Sigmoid colon (tissue), 7 donors: ENCODE measurements around the gene YEATS2. TPM values are rescaled to one million over a fixed set of nuclear protein-coding genes. Genes with fewer than 3 reads are reported as not detected.

ENCODE experiments used
- DNase-seq: peaks from one replicate; pipeline ENCODE4 v3.0.0-alpha.2; 2019
- H3K27ac ChIP-seq, 4 donors: fragments of 200-600 bp; sonication (generic); one replicate each; pipeline ENCODE4 v1.5.1; 2016 to 2019; ENCODE audit warnings: mild to moderate bottlenecking in 1 of 4
- H3K27me3 ChIP-seq, 3 donors: fragments of 200-600 bp; sonication (generic); one replicate each; pipeline ENCODE4 v1.5.1; 2019; ENCODE audit warnings: mild to moderate bottlenecking in 1 of 3
- H3K36me3 ChIP-seq, 4 donors: fragments of 200-600 bp; sonication (generic); one replicate each; pipeline ENCODE4 v1.5.1; 2016 to 2019
- H3K4me1 ChIP-seq, 4 donors: fragments of 200-600 bp; sonication (generic); one replicate each; pipeline ENCODE4 v1.5.1; 2017 to 2019
- H3K4me3 ChIP-seq, 4 donors: fragments of 200-600 bp; sonication (generic); one replicate each; pipeline ENCODE4 v1.5.1; 2017 to 2019; ENCODE audit warnings: mild to moderate bottlenecking in 2 of 4, moderate library complexity in 1 of 4
- H3K9me3 ChIP-seq, 4 donors: fragments of 200-600 bp in 3 of 4; sonication (generic) in 3 of 4; one replicate each; pipeline versions ENCODE4 v1.5.1 to v1.6.1; 2013 to 2019
- CTCF ChIP-seq, 4 experiments: fragments of 450-650 bp in 3 of 4; fragments of 200-600 bp in 1 of 4; IDR thresholded peaks; one replicate each; pipeline ENCODE4 v1.5.1; 2016 to 2019; ENCODE audit warnings: antibody characterized with exemption in 4 of 4, mild to moderate bottlenecking in 3 of 4, moderate library complexity in 2 of 4
- EP300 ChIP-seq, 4 donors: sonication (generic); formaldehyde crosslinking; IDR thresholded peaks; one replicate each; pipeline ENCODE4 v1.6.1; 2017; ENCODE audit warnings: antibody characterized with exemption in 4 of 4
- POLR2A ChIP-seq, 2 donors: fragments of 450-650 bp; IDR thresholded peaks; one replicate each; pipeline ENCODE4 v1.6.1; 2016; ENCODE audit warnings: antibody characterized with exemption in 2 of 2, mild to moderate bottlenecking in 2 of 2, moderate library complexity in 2 of 2
- POLR2AphosphoS5 ChIP-seq, 4 donors: sonication (generic); formaldehyde crosslinking; IDR thresholded peaks; one replicate each; pipeline ENCODE4 v1.6.1; 2017; ENCODE audit warnings: antibody characterized with exemption in 4 of 4
- WGBS, 2 donors: extraction: QIAGEN DNeasy Blood & Tissue Kit; methylation state at CpG; one replicate each; pipeline ENCODE4 v1.1.7; 2013; 5-methylcytosine and 5-hydroxymethylcytosine counted together
- intact Hi-C: fragments of 100-400 bp; cut with DNase I; formaldehyde crosslinking; loops from one replicate; pipeline ENCODE4 v1.15.1; 2023
- polyA plus RNA-seq, 3 donors: library from polyadenylated mRNA; stranded (reverse); fragments of 200-250 nt; gene quantifications; one replicate each; pipeline ENCODE4 v1.2.3, GENCODE V29; 2013
- total RNA-seq, 4 donors: library from RNA; depleted of rRNA; stranded (reverse); fragments of >200 nt; gene quantifications; one replicate each; pipeline ENCODE4 v1.1.0, GENCODE V29; 2016
- donor health status: healthy with polysubstance abuse.
- donor health status: Bipolar disorder and iron deficiency.
- donor health status: healthy.

YEATS2 gene
- total and polyA plus RNA-seq, 7 donors = 3.0 to 20.3 (median 13.2) TPM

GRCh38 chr3:183815951-183816475 is 118.4 kb downstream of the YEATS2 start:
- Histone ChIP-seq H3K9me3 (no peaks in the 10 kb centered on the region), H3K4me1 (no peaks in the 10 kb centered on the region), H3K27ac (no peak overlapping the region), H3K27me3 (no peaks in the 10 kb centered on the region), H3K36me3 (peaks cover 0 to 26% (median 2%) of the 10 kb centered on the region in 4 donors), H3K4me3 (no peak overlapping the region)
- intact Hi-C loops = no loop called here
- TF ChIP-seq POLR2A (IDR thresholded peaks at IDR 0.05) = no peak
- TF ChIP-seq POLR2AphosphoS5 (IDR thresholded peaks at IDR 0.05) = no peak
- TF ChIP-seq EP300 (IDR thresholded peaks at IDR 0.05) = no peak
- TF ChIP-seq CTCF (IDR thresholded peaks at IDR 0.05) = no peak
- WGBS, 2 donors = 76 to 85% methylated on average over 12 of the region's 12 CpGs
- DNase-seq = no peak

GRCh38 chr3:183816681-183817510 is 119.3 kb downstream of the YEATS2 start:
- intact Hi-C loops = no loop called here
- Histone ChIP-seq H3K9me3 (no peaks in the 10 kb centered on the region), H3K36me3 (peaks cover 0 to 17% (median 0%) of the 10 kb centered on the region in 4 donors), H3K4me1 (no peaks in the 10 kb centered on the region), H3K27ac (no peak overlapping the region), H3K4me3 (no peak overlapping the region), H3K27me3 (no peaks in the 10 kb centered on the region)
- TF ChIP-seq POLR2A (IDR thresholded peaks at IDR 0.05) = no peak
- no peak for TF ChIP-seq CTCF (IDR thresholded peaks at IDR 0.05)
- TF ChIP-seq EP300 (IDR thresholded peaks at IDR 0.05) = no peak
- no peak for TF ChIP-seq POLR2AphosphoS5 (IDR thresholded peaks at IDR 0.05)
- DNase-seq = no peak
- WGBS, 2 donors = 86 to 90% methylated on average over 20 of the region's 20 CpGs

- Histone ChIP-seq H3K9me3 (no peaks in the 10 kb centered on the region), H3K4me3 (no peak overlapping the region), H3K36me3 (peaks cover 0 to 12% (median 0%) of the 10 kb centered on the region in 4 donors), H3K27ac (no peak overlapping the region), H3K4me1 (no peaks in the 10 kb centered on the region), H3K27me3 (no peaks in the 10 kb centered on the region)
- 94 to 95% methylated on average over 9 of the region's 9 CpGs for WGBS, 2 donors
- intact Hi-C loops = no loop called here
- TF ChIP-seq CTCF (IDR thresholded peaks at IDR 0.05) = no peak
- TF ChIP-seq EP300 (IDR thresholded peaks at IDR 0.05) = no peak
- TF ChIP-seq POLR2AphosphoS5 (IDR thresholded peaks at IDR 0.05) = no peak
- TF ChIP-seq POLR2A (IDR thresholded peaks at IDR 0.05) = no peak
- DNase-seq = no peak
These were observed 120.0 kb downstream of the YEATS2 start for GRCh38 chr3:183817639-183818038.

GRCh38 chr3:183818041-183818620 is 120.5 kb downstream of the YEATS2 start:
- 91 to 93% methylated on average over 14 of the region's 14 CpGs for WGBS, 2 donors
- Histone ChIP-seq H3K4me3 (no peak overlapping the region), H3K9me3 (no peaks in the 10 kb centered on the region), H3K27ac (no peak overlapping the region), H3K36me3 (peaks cover 0 to 12% (median 0%) of the 10 kb centered on the region in 4 donors), H3K4me1 (no peaks in the 10 kb centered on the region), H3K27me3 (no peaks in the 10 kb centered on the region)
- intact Hi-C loops = no loop called here
- no peak for TF ChIP-seq CTCF (IDR thresholded peaks at IDR 0.05)
- no peak for TF ChIP-seq POLR2A (IDR thresholded peaks at IDR 0.05)
- TF ChIP-seq POLR2AphosphoS5 (IDR thresholded peaks at IDR 0.05) = no peak
- TF ChIP-seq EP300 (IDR thresholded peaks at IDR 0.05) = no peak
- no peak for DNase-seq
